GM21619 (cell line): ENCODE measurements around the gene PKN3.

Experiments used
- ATAC-seq: cut with Tn5 transposase; IDR thresholded peaks from one replicate; pipeline ENCODE4 v1.9.1; 2021; ENCODE audit not compliant: unreplicated experiment

The PKN3 gene

DNA sequence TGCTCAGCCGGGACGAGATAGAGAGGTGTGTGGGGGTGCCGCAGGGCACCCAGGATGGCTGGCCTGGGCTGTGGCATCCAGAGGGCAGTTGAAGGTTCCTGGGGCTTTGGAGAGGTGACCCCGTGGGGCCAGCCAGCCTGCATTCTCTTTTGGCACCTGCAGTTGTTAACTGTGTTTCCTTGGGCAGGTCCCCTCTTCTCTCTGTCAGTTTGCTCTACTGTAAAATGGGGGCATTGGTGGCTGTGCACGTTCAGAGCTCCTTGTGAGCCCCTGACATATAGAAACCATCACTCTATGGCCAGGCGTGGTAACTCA, 13.1 kb downstream of the PKN3 start:
- ATAC-seq = no peak

DNA sequence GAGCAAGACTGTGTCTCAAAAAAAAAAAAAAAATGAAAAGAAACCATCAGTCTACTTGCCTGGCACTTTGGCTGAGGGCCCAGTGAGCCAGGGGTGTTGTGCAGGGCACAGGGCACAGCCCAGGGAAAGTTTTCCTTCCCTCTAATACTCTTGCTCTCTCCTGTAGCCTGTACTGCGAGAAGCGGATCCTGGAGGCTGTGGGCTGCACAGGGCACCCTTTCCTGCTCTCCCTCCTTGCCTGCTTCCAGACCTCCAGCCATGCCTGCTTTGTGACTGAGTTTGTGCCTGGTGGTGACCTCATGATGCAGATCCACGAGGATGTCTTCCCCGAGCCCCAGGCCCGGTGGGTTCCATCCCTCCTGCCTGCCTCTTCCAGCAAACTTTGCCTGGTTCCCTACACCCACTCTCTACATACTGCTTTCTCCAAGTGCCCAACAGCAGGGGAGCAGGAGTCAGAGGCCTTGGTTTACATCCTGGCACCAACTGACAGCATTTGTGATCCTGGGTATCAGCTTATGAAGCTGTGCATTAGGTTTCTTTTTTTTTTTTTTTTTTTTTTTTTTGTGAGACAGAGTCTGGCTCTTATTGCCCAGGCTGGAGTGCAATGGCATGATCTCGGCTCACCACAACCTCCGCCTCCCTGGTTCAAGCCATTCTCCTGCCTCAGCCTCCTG, 14.4 kb downstream of the PKN3 start:
- ATAC-seq = no peak

DNA sequence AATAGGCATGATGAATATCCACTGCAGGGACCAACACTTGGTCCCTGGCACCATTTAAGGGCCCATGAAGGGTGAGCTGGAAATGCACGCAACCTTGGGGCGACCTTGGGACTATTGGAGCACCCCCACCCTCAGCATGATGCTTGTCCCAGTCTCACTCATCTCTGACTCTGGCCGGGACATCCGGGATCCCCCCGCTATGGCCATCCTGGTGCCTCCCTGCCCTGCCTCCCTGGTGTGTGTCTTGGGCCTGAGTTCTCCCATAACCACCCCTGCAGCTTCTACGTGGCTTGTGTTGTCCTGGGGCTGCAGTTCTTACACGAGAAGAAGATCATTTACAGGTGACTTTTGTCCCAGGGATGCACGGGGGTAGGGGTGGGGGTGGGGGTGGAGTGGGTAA, 15.7 kb downstream of the PKN3 start:
- ATAC-seq = no peak

DNA sequence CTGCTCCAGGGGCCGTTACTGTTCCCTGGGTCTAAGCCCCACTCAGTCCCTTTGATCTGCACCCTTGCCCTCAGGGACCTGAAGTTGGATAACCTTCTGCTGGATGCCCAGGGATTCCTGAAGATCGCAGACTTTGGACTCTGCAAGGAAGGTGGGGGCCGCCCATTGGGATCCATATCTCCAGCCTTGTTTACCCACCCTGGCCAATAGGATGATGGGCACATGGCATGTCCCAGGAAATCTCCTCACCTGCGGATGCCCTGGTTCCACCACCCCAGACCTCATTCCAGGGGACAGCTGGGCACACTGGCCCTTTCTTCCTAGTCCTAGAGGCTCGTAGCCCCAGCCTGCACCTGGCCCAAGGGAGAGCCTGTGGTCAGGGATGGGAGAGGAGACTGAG, 16.2 kb downstream of the PKN3 start:
- ATAC-seq = no peak

DNA sequence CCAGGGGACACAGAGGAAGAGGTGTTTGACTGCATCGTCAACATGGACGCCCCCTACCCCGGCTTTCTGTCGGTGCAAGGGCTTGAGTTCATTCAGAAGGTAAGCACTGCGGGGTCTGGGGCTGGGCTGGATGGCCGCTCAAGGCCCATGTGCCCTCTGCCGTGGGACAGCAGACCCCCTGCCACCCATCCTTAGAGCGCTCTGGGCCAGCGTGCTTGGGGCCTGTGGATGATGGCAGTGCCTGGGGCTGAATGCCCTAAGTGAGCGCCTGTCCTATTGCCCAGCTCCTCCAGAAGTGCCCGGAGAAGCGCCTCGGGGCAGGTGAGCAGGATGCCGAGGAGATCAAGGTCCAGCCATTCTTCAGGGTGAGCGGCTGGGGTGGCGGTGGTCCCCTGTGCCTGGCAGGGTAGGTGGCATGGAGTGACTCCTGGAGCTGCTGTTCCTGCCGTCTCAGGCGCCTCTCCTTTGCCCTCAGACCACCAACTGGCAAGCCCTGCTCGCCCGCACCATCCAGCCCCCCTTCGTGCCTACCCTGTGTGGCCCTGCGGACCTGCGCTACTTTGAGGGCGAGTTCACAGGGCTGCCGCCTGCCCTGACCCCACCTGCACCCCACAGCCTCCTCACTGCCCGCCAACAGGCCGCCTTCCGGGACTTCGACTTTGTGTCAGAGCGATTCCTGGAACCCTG, 17.8 kb downstream of the PKN3 start:
- ATAC-seq = no peak

DNA sequence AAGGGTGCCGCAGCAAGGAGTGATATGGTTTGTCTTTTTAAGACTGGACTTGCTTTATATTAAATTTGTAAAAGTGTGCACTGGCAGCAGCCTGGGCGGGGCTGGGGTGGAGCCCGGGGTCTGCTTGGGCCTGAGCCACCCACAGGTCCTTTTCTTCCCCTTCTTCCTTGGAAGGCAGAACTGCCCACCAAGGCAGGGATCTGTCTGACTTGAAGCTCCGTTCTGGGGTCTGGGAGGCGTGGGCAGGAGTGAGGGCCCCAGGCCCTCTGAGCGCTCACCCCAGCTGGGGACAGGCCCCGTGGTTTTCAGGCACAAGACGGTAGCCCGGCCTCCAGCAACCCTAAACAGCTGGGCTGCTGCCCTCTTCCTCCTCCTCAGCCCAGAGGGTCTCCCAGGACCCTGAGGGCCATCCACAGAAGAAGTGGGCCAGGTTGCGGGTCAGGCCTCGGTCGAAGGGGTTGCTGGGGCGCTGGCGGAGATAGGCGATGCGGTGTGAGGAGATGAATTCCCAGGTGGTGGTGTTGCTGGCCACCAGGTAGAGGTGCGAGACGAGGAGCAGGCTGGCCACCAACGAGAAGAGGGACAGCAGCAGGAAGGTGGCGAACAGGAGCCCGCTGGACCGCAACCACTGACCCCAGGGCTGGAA, 18.7 kb downstream of the PKN3 start:
- no peak for ATAC-seq

DNA sequence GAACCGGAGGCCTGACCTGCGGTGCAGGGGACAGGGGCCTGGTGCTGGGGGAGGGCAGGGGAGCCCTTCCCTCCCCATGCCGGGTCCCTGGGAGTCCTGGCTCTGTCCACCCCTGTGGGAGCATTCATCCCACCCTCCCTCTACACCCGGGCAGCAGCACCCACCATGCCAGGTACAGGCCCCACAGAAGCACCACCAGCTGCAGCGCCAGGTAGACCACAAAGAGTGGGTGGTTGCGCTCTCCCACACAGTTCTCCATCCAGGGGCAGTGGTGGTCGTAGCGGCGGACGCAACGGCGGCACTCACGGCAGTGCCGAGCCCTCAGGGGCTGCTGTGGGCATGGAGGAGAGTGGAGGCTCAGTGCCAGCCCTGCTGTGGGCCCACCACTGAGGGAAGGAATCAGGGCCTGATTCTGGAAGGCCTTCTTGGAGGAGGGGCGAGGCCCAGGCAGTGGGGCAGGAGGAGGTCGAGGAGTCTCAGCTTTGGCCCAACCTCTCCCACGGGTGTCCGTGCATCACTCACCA, 19.2 kb downstream of the PKN3 start:
- ATAC-seq = no peak

DNA sequence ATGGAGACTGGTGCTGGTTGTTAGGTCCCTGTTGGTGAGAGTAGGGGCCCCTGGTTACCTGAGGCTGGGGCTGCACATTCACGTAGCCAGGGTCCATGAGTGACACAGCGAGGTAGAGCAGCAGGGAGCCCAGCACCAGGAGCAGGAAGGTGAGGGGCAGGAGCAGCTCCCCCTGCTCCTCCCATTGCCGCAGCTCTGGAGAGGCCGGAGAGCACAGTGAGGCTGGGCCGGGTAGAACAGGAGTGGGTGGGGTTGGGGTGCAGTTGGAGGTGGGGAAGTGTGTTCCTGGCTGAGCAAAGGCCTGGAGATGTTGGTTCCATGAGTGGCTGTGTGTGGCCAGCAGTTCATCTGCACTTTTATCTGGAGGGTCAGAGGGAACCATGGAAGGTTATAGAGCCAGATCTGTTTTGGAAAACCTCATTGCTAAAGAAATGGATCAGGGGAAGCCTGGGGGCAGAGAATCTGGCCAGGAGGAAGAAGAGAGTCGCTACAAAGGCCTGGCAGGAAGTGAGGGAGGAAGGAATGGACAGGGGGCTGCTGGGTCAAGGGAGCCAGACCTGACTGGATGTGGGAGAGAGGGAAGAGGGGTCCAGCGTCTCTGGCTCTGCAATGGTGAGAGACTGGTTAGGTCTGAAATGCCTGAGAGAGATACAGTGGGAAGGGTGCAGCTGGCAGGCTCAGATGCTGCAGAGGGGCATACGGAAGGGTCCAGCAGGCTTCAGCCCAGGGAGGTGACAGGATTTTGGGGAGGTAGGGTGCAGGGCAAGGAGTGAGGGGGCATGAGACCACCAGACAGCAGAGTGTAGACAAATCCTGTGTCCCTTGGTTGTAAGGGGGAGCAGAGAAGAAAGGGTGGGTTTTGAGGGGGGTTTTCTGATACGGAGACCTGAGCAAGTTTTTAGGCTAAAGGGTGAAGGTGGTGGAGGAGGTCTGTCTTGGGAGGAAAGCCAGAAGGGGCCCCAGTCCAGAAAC, 20.4 kb downstream of the PKN3 start:
- no peak for ATAC-seq

DNA sequence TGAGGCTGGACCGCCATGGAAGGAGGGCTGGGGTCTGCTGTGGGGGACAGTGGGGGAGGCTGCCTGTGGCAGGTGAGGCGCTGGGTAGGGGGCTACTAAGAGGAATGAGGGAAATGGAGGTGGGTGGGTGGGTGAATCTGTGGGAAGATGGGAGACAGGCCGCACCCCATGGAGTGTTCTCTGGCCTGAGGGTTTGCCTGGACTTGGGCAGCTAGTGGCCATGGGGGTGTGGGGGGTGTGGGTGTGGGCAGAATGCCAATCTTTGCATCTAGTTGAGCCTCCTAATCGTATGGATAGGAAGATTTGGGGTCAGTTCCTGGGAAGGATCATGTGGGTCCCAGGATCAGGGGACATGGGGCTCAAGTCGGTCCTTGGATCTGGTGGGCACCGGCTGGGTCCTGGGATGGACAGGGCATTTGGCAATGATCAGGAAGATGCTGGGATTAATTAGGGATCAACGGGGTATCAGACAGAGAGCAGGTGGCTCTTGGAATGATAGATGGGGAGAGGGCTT, 21.1 kb downstream of the PKN3 start:
- ATAC-seq = peak; percentile 1

DNA sequence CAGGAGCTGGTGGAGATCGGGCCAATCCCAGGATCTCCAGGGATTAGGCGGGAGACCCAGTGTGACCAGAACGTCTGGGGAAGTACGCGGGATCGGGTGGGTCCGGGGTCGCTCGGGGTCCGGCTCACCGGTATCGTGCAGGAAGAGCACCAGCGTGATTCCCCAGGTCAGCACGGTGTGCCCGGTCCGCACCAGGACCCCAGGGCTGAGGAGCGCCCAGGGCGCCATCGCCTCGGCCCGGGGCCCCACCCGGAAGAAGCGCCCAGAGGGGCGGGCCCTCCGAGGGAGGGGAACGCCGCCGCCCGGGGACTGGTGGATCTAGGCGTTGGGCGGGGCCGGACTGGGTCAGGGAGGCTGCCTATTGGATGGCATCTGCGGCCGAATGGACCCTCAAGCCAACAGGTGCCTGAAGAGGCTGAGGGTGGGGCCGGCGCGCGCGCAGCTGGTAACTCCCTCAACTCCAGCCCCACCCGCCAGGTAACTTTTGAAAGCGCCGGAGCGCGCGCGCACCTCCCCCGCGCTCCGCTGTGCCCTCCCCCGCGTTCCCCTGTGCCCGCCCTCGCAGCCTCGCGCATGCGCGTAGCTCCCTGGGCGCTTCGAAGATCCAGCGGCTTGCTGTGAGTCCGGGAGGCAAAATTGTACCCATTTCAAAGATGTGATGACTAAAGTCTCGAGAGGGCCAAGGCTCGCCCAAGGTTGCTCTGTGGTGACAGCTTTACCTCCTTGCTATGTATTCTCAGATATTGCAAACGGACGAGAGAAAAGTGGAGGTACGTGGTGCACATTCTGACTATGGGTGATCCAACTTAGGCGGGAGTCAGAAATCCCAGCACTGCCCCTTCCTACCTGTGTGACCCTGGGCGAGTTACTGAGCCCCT, 21.8 kb downstream of the PKN3 start, which contains the start of gene ZDHHC12:
Gene ZDHHC12, minus strand, starts transcription at position 262 of the 878 bp plus-strand sequence. Its CDS starts 34 bp downstream, at position 228.
- ATAC-seq = peak; percentile 93

DNA sequence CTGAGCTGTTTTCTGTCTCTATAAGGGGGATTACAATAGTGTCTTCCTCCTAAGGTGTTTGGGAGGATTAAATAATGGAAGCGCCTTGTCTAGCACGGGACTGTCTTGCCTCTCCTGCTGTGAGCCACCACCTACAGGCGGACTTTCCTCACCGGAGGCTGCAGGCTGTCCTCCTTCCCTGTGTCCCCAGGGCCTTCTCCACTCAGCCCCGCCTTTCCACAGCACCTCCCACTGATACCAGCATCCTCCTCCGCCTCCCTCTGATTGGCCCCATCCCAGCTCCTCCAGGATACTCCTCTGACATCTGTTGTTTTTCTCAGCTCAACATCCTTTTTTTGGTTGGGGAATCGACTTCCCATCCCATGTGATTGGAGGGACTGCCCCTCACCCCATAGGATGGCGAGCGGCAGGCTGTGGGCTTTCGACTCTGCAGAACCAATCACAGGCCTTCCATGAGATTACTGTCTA, 22.5 kb downstream of the PKN3 start:
- peak; percentile 20 for ATAC-seq

DNA sequence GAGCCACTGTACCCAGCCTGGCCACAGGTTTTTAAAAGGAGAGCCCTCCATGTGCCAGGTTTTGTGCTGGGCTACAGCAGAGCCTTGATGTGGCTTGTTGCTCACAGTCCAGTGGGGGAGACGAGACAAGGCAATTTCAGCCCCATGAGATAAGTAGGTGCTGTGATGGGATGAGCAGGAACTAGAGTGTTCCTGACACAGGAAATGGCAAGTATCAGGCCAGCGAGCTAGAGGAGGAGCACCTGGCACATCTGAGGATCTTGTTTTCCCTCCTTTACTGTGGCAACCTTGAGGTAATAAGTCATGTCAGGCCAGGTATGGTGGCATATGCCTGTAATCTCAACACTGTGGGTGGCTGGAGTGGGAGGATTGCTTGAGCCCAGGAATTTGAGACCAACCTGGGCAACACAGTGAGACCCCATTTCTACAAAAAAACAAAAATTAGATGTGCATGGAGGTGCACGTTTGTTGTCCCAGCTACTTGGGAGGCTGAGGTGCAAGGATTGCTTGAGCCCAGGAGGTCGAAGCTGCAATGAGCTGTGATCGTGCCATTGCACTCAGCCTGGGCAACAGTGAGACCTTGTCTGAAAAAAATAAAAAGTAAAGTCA, 25.4 kb downstream of the PKN3 start:
- ATAC-seq = no peak

DNA sequence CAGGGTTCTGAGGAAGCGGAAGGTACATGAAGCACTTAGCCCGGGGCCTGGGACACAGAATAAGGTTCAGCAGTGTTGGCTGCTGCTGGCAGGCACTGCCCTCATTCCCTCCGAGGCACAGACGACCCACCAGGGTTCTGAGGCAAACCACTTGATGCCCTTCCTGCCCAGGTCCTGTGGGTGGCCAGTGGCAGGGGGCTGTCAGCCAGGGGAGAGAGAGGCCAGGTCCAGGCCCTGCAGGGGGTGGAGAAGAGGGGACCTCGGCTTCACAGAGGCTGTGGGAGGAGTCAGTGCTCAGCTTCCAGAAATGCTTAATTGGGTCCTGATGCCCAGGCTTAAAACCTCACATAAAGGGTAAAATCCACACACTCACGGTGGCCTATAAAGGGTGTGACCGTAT, 26.0 kb downstream of the PKN3 start:
- ATAC-seq = no peak

DNA sequence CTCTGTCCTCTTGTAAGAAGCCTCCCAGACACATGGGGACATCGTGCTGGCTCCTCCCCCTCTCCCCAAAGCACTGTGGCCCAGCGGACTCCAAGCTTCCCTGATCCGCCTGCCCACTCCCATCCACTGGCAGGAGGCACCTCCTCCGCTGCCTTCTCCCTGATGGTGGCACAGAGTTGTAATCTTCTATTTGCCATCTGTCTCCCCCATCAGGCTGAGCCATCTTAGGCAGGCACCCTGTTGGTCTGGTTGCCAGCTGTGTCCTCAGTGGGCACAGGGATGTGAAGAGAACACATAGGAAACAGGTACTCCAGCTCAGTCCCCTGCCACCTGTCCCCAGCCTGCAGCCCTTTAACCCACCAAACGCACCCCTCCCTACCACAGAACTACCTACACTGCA, 27.0 kb downstream of the PKN3 start:
- no peak for ATAC-seq

DNA sequence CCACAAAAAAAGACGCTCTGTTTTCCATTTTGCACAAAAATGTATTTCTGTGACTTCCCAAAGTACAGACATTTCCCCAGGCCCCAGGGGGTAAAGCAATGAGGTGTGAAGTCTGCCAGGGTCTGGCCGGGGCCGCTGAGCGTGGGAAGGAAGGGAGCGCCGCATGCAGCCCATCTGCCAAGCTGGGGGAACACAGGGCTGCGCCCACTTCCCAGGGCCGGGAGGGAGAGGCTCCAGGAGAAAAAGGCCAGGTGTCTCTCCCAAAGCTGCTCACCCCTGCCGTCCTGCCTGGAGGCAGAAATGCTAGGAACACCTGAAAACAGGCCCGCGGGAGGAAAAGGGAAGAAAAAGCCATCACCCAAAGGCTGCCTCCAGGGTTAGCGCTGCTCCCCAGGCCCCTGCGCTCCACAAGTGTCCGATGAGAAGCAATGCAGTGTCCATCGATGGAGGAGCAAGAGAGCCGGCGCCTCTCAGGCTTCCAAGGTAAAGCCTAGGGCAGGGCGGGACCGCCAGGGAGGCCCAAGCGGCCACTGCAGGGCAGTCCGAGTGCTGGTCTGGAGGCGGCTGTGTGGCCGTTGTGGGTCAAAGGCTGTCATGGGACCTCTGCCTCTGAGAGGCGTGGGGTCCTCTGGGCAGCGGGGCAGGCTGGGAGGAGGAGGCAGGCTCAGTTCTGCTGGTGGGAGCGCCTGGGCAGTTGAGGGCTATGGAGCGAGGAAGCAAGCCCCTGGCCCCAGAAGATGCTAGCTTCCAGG, 27.6 kb downstream of the PKN3 start:
- ATAC-seq = no peak

DNA sequence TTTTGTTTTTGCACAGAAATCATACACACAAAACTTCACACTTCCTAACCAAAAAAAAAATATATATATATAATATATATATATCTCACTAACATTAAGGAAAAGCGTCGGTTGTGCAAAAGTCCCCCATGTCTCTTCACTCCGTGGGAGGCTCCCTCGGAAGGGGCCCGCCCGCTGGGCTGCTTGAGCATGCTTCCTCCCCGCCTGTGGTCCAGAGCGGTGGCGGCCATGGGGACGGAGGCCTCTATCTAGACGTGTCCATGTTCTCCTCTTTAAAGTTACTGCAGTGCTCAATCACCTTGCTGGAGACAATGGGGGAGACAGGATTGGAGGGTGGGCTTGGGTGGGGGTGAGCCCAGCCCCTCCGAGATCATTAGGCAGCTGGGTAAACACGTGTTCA, 28.8 kb downstream of the PKN3 start:
- ATAC-seq = no peak

DNA sequence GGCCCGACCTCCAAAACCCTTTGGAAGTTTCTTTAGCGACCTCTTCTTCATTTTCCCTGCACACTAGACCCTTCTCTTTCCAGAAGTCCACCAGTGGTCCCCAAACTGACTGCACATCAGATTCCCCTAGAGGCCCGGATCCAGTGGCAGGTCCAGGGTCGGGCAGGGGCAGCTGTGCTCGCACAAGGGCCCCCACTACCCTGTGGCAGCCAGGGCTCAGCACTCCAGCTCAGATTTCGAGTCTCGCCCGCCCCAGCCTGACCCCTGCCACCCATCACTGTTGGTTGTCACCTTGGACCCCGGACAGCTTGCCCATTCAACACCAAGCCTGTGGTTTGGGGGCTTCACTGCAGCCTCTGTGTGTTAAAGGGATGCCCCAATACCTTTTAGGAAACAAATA, 29.4 kb downstream of the PKN3 start:
- ATAC-seq = no peak

DNA sequence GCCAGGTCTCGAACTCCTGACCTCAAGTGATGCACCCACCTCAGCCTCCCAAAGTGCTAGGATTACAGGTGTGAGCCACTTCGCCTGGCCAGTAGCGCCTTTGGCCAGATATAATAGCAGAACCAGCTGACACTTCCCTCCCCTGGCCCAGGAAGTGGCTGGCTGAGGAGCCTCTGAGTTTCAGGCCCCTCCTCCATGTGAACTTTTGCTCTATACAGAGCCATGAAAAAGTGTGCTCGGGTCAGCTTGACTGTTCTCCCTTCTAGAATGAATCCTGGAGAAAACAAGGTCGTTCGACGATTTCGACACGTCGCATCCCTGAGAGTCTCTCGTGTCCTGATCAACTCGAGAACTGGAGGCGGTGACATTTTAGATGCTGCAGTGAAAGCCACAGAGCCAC, 30.3 kb downstream of the PKN3 start:
- no peak for ATAC-seq

DNA sequence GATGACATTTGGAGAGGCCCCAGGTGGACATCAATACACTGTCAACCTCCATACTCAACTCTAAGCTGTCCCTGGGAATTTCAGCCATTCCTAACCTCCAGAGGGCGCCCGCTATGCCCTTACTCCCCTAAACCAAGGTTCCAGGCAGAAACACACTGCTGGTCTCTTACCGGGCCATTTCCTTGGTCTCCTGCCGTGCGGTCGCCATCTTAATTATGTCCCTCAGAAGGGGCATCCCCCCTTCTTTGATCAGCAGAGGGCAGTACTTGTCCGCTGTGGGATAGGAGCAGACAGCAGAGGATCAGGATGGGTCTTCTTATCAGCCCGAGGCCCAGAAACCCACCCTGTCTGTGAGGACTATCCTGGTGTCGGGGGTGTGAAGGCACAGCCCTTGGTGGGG, 31.0 kb downstream of the PKN3 start:
- ATAC-seq = no peak
